A549 (cell line): ENCODE data around the gene HTR2A. TPM values are rescaled to one million over a fixed set of nuclear protein-coding genes. Genes with fewer than 3 reads are reported as not detected.
"Not testable (repeated sequence)": the region's sequence is repeated elsewhere in the genome, so short reads cannot be mapped to it uniquely, and the experiment has no call there.

Experiments used
- ATAC-seq, 2 experiments: fragments of 200-7000 bp in 1 of 2; fragments of >200 bp in 1 of 2; cut with Nextera tagmentation in 1 of 2; cut with Tn5 transposase in 1 of 2; 3 replicates each; pipeline versions ENCODE4 v1.8.0 to v1.9.1; 2018 to 2020; ENCODE audit warnings: mild to moderate bottlenecking in 1 of 2, moderate library complexity in 1 of 2
- CTCF ChIA-PET: fragments of 300-600 bp; sonication (Branson Sonifier 250); formaldehyde crosslinking; extraction: SDS; loops from one replicate; lab custom pipeline; 2021; ENCODE audit warnings: antibody characterized with exemption, inconsistent platforms; lab: Yijun Ruan, JAX
- POLR2A ChIA-PET: fragments of 350-600 bp; formaldehyde crosslinking; extraction: SDS; loops from one replicate; lab custom pipeline; 2021; ENCODE audit warnings: antibody characterized with exemption, inconsistent platforms; lab: Yijun Ruan, JAX
- DNase-seq, 2 experiments: peaks; one replicate each; pipeline versions ENCODE4 v3.0.0 to v3.0.0-alpha.2; 2011 to 2016; ENCODE audit warnings: low read depth in 1 of 2, low spot score in 1 of 2
- FAIRE-seq: peaks from 2 replicates; lab custom pipeline; 2011; peaks lifted over from hg19 to GRCh38; lab: Jason Lieb, UNC
- H3K27ac ChIP-seq, 2 experiments: fragments of >200 bp; sonication (Bioruptor Twin); formaldehyde crosslinking; 3 replicates each; pipeline ENCODE4 v1.5.1; 2016 to 2017
- H3K4me1 ChIP-seq: fragments of >200 bp; sonication (Bioruptor Twin); formaldehyde crosslinking; 3 replicates; pipeline ENCODE4 v1.6.1; 2016
- H3K4me2 ChIP-seq: fragments of >200 bp; sonication (Bioruptor Twin); formaldehyde crosslinking; 3 replicates; pipeline ENCODE4 v1.6.1; 2016
- H3K4me3 ChIP-seq: fragments of >200 bp; sonication (Bioruptor Twin); formaldehyde crosslinking; 3 replicates; pipeline ENCODE4 v1.5.1; 2016
- H3K9me3 ChIP-seq: fragments of >200 bp; sonication (Bioruptor Twin); formaldehyde crosslinking; 3 replicates; pipeline ENCODE4 v1.6.1; 2016
- BHLHE40 ChIP-seq: IDR thresholded peaks from 2 replicates; pipeline ENCODE4 v1.6.1; 2012; ENCODE audit warnings: low read depth, low read length, inconsistent platforms
- CBX8 ChIP-seq: fragments of 200-600 bp; sonication (generic); IDR thresholded peaks from 2 replicates; pipeline ENCODE4 v1.6.1; 2016
- CEBPB ChIP-seq, 2 experiments: fragments of >200 bp in 1 of 2; sonication (Bioruptor Twin) in 1 of 2; formaldehyde crosslinking in 1 of 2; IDR thresholded peaks; 2 replicates each; pipeline ENCODE4 v1.6.1; 2012 to 2016
- CTCF ChIP-seq: fragments of >200 bp; sonication (Bioruptor Twin); formaldehyde crosslinking; IDR thresholded peaks from 3 replicates; pipeline ENCODE4 v1.5.1; 2016
- E2F6 ChIP-seq: IDR thresholded peaks from 2 replicates; pipeline ENCODE4 v1.6.1; 2012; ENCODE audit warnings: low read depth, borderline replicate concordance
- EHF ChIP-seq: fragments of 250-450 bp; sonication (Bioruptor Pico); IDR thresholded peaks from 2 replicates; pipeline ENCODE4 v1.5.0; 2020; ENCODE audit warnings: mild to moderate bottlenecking
- JUNB ChIP-seq: fragments of >200 bp; sonication (Bioruptor Twin); formaldehyde crosslinking; IDR thresholded peaks from 2 replicates; pipeline ENCODE4 v1.6.1; 2016
- MAFK ChIP-seq: fragments of 450-650 bp; IDR thresholded peaks from 2 replicates; pipeline ENCODE4 v1.6.1; 2014; ENCODE audit not compliant: partially characterized antibody
- MAX ChIP-seq: IDR thresholded peaks from 2 replicates; pipeline ENCODE4 v1.6.1; 2012
- PHF8 ChIP-seq: fragments of 200-600 bp; sonication (generic); IDR thresholded peaks from 2 replicates; pipeline ENCODE4 v1.6.1; 2016; ENCODE audit warnings: low read depth, mild to moderate bottlenecking, antibody characterized with exemption, moderate library complexity, borderline replicate concordance
- POLR2AphosphoS2 ChIP-seq: conservative IDR thresholded peaks from 2 replicates; pipeline ENCODE4 v1.6.1; 2012; ENCODE audit warnings: low read length, improper control_type of control experiment, inconsistent platforms
- RAD21 ChIP-seq, 2 experiments: fragments of >200 bp in 1 of 2; sonication (Bioruptor Twin) in 1 of 2; formaldehyde crosslinking in 1 of 2; IDR thresholded peaks in 1 of 2; conservative IDR thresholded peaks in 1 of 2; 2 replicates in 1 of 2; 3 replicates in 1 of 2; pipeline ENCODE4 v1.6.1; 2012 to 2018; ENCODE audit warnings: inconsistent platforms in 1 of 2
- RCOR1 ChIP-seq: fragments of 150-350 bp; IDR thresholded peaks from 2 replicates; pipeline ENCODE4 v1.6.1; 2014; ENCODE audit warnings: antibody characterized with exemption, low read length, low read depth
- REST ChIP-seq: fragments of 200-600 bp; sonication (generic); IDR thresholded peaks from 2 replicates; pipeline ENCODE4 v1.6.1; 2016; ENCODE audit warnings: antibody characterized with exemption, mild to moderate bottlenecking, moderate library complexity
- RFX5 ChIP-seq: fragments of 450-650 bp; IDR thresholded peaks from 2 replicates; pipeline ENCODE4 v1.7.1; 2014; ENCODE audit warnings: antibody characterized with exemption, mild to moderate bottlenecking, moderate library complexity
- SMC3 ChIP-seq: fragments of >200 bp; sonication (Bioruptor Twin); formaldehyde crosslinking; IDR thresholded peaks from 3 replicates; pipeline ENCODE4 v1.6.1; 2018; ENCODE audit warnings: inconsistent platforms
- TFCP2L1 ChIP-seq: fragments of 250-450 bp; sonication (Bioruptor Pico); IDR thresholded peaks from 2 replicates; pipeline ENCODE4 v1.5.0; 2021; ENCODE audit warnings: mild to moderate bottlenecking
- ZSCAN20 ChIP-seq: fragments of 250-450 bp; sonication (Bioruptor Pico); IDR thresholded peaks from 2 replicates; pipeline ENCODE4 v1.8.0; 2022; ENCODE audit warnings: mild to moderate bottlenecking, moderate library complexity
- WGBS: methylation state at CpG from one replicate; pipeline ENCODE4 v1.1.6; 2017; ENCODE audit errors: missing lambda C conversion rate; 5-methylcytosine and 5-hydroxymethylcytosine counted together
- polyA plus RNA-seq, 4 experiments: library from polyadenylated mRNA; depleted of rRNA in 3 of 4; stranded (reverse); fragments of >200 nt; fragmentation: RNase III in 1 of 4; extraction: RNeasy Plus Mini Kit Qiagen cat#74134 plus additional on column Dnase treatment in 1 of 4; gene quantifications; 2 replicates in 3 of 4; 3 replicates in 1 of 4; pipeline ENCODE4 v1.2.3, GENCODE V29; 2011 to 2017

Gene HTR2A
- polyA plus RNA-seq, 2 of the 4 experiments (the other 2 are of a cell fraction): not detected

GRCh38 chr13:46816371-46816770 is 80.5 kb downstream of the HTR2A start:
- FAIRE-seq (no peak), ATAC-seq (no peak), DNase-seq (no peak)
- ChIA-PET CTCF (no interaction called here), POLR2A (no interaction called here)
- no peak overlapping the region for H3K27ac ChIP-seq
- H3K4me1 ChIP-seq: no peaks in the 10 kb centered on the region
- WGBS: 14% methylated on average over 1 of the region's 1 CpG
- TF ChIP-seq E2F6 (no peak), BHLHE40 (no peak), SMC3 (no peak), PHF8 (no peak), TFCP2L1 (CRISPR knock-in tag) (no peak), CBX8 (no peak), RFX5 (no peak)
- no peak overlapping the region for H3K4me2 ChIP-seq
- peaks cover 10% of the 10 kb centered on the region; the same call in 2 of the 3 replicates for H3K9me3 ChIP-seq
- no peak overlapping the region for H3K4me3 ChIP-seq

GRCh38 chr13:46812301-46812797 is 84.5 kb downstream of the HTR2A start:
- no peak for ATAC-seq
- no peak overlapping the region for H3K27ac ChIP-seq
- H3K4me1 ChIP-seq: no peaks in the 10 kb centered on the region
- H3K4me2 ChIP-seq: no peak overlapping the region
- ChIA-PET CTCF (no interaction called here), POLR2A (no interaction called here)
- DNase-seq: no peak
- peaks cover 10% of the 10 kb centered on the region; the same call in 2 of the 3 replicates for H3K9me3 ChIP-seq
- FAIRE-seq: no peak
- TF ChIP-seq CTCF (no peak), EHF (CRISPR knock-in tag) (no peak)
- H3K4me3 ChIP-seq: no peak overlapping the region

- WGBS: 27% methylated on average over 5 of the region's 5 CpGs
- Histone ChIP-seq H3K4me1 (no peaks in the 10 kb centered on the region), H3K27ac (no peak overlapping the region), H3K4me3 (no peak overlapping the region), H3K4me2 (no peak overlapping the region), H3K9me3 (peaks cover 10% of the 10 kb centered on the region; the same call in 2 of the 3 replicates)
- CTCF ChIA-PET: no interaction called here
- TF ChIP-seq ZSCAN20 (CRISPR knock-in tag) (no peak), TFCP2L1 (CRISPR knock-in tag) (no peak), MAFK (no peak), RCOR1 (no peak), RAD21 (conservative IDR thresholded peaks at IDR 0.05 in 1 of 2, IDR thresholded peaks at IDR 0.05 in 1 of 2) (no peak), REST (no peak), MAX (no peak), POLR2AphosphoS2 (no peak), JUNB (no peak), CEBPB (IDR thresholded peaks at IDR 0.05) (no peak), BHLHE40 (no peak)
- FAIRE-seq (no peak), DNase-seq (no peak), ATAC-seq (no peak)
- POLR2A ChIA-PET: no interaction called here
Observed at GRCh38 chr13:46810440-46810839, 86.4 kb downstream of the HTR2A start.

- CTCF ChIA-PET, H3K4me3 ChIP-seq, H3K4me2 ChIP-seq, FAIRE-seq, H3K4me1 ChIP-seq, H3K9me3 ChIP-seq, ATAC-seq, DNase-seq, POLR2A ChIA-PET: not testable (repeated sequence)
- H3K27ac ChIP-seq: 0 out of 6 replicates have a peak overlapping the region, but pooled peaks of 1 of the 2 experiments have one; percentile 30
- WGBS: 14% methylated on average over 1 of the region's 1 CpG
Observed at GRCh38 chr13:46804921-46805320, 91.9 kb downstream of the HTR2A start.
